AG08396 (cell line): ENCODE data around the gene MAS1L.

Source experiments
- DNase-seq: peaks from one replicate; pipeline ENCODE4 v3.0.0; 2012; ENCODE audit warnings: low spot score, mixed read lengths

The MAS1L gene

DNA sequence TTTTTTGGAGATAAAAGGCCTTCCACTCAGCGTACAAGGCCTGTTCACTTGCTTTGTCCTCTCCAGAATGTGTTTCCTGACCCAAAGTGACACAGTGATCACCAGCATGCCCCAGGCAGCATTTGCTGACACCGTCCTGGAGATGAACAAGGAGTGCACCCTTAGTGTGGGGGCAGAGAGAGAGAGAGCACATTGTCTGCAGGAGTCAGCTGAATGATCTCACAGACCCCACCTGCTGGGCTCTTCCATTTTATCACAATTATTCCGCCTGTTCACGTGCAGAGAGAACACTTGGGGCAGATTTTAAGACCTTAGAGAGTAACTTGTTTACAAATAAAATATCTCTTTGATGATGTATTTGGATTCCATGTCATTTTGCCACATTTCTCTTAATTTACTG, 22.4 kb upstream of the MAS1L start:
- no peak for DNase-seq

GRCh38 chr6:29509711-29510110, 22.0 kb upstream of the MAS1L start:
- DNase-seq: no peak

DNA sequence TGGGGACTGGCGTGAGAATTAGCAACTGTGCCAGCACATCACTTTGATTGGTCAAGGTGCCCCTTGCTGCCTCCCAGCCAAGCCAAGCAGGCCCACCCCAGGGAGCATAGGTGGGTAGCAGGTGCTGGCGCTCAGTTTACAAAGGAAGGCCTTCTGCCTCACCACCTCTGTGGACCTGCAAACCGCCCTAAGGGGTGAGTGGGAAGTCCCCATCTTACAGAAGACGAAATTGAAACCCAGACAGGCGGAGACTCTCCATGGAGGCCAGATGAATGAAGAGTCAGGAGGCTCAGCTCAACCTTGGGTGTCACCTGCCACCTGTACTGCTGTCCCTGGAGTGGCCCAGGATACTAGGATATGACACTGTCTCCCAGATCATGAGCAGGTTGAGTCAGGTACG, 21.5 kb upstream of the MAS1L start:
- no peak for DNase-seq

DNA sequence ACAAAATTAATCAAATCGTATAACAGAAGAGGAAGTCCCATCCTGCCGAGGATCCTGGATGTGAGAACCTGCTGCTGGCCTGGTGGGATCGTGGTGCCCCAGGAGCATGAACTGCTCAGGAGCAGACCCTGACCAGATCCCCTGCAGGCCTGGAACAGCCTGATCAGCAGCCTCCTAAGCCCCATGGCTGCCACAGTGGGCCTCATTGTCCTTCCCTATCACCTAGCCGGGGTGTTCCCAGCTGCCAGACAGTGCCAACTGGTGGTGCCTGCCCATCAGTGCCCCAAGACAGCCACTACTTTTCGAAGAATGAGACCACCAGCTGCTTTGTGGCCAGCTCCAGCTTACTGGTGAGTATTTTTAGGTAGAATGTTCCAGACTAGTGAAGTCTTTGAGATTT, 19.6 kb upstream of the MAS1L start:
- no peak for DNase-seq

DNA sequence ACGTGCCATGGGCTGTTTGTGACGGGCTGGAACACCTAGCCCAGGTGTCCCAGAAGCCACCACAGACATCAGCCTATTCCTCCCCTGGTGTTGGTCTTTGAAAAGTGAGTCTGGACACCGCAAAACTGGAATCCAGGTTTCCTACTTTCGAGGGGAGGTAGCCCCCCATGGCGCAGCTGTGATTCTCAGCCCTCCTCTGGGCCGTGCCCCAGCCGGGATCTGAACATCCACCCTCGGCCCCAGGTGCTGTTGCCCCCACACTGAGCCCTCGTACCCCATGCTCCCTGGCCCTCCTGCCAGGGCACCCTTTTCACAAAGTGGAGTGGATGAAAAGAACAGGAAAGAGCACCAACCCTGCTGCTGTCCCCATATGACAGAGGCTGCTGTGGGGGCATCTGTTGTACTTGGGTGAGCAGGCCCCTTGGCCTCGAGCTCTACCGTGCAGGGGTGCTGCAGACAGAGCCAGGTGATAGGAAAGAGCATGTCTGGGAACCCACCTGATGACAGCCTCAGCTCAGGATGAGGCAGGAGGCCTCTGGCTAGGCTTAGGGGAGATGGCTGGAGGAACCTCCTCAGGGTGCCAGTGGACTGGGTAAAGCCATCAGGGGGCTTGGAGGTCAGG, 18.8 kb upstream of the MAS1L start:
- no peak for DNase-seq

GRCh38 chr6:29505808-29506207, 18.1 kb upstream of the MAS1L start:
- no peak for DNase-seq

DNA sequence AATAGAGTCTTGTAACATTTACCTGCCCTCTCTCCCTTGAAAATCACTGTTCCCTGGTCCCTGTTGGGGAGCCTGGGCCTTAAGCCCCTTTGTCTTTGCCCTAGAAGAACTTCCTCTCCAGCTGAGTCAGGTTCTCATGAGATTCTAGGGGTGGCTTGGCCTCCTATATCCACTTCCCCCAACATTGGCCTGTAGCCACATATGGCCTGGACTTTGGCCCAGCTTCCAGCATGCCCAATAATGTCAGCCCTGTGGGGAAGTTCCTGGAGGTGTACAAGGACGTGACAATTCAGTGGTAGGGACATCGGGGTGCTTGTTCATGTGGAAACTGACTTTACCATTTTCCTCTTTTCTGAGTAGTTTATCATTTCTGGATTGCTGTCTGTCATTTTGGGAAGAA, 17.2 kb upstream of the MAS1L start:
- DNase-seq: no peak

- no peak for DNase-seq
Observed at GRCh38 chr6:29502597-29502996, 14.8 kb upstream of the MAS1L start.

- no peak for DNase-seq
Observed at GRCh38 chr6:29502181-29502580, 14.4 kb upstream of the MAS1L start.

GRCh38 chr6:29501106-29501505, 13.3 kb upstream of the MAS1L start:
- no peak for DNase-seq

- no peak for DNase-seq
Observed at GRCh38 chr6:29500594-29500993, 12.8 kb upstream of the MAS1L start.

DNA sequence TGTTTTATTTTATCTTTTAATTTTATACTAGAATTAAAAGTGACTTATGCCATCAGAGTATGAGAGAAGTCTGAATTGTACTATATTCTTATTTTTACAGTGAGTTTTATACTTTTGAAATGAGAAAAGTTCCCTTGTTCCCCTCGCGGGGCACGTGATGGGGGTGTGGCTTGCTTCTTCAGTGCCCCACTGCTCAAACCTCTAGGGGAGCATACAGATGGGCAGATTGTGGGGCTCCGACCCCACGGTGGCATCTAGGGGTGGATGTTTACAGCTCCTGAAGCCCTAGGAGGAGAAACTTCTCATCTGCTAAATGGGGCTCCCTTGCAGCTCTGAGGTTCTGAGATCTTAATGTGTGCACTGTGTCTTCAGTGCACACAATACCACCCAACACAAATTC, 11.9 kb upstream of the MAS1L start:
- no peak for DNase-seq

DNA sequence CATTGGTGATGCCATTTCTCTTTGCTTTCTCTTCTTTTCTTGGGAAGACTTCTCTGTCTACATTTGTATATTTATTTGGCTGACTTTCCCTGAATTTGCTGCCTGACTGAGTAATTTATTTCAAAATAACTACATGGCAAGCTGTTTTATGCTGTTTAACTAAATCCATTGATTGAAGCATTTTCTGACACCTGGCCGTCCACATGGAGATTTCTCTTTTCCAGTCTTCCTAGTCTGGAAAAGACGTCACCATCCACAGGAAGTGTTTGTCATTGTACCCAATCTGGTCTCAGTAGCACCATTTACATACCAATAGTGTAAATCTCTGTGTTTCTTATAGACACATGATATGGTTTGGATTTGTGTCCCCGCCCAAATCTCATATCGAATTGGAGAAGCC, 9.2 kb upstream of the MAS1L start:
- DNase-seq: no peak

- DNase-seq: no peak
Observed at GRCh38 chr6:29495571-29495970, 7.8 kb upstream of the MAS1L start.

DNA sequence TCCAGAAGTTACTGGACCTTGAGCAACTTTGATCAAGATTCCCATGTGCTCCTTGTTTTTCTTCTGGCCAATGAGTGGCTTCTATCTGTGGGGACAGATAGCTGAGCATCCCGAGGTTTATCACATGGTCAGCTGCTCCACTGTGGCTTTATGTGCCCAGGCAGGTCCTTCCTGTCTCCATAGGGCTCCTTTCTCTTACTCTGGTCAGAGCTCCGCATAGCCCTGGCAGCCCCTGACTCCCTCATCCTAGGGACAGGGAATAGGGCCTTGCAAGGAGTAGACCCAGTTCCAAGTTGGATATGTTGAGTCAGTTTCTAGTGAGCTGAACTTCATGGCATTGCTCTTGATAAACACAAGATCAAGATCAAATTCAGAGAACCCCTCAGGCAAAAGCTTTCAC, 6.4 kb upstream of the MAS1L start:
- DNase-seq: no peak

DNA sequence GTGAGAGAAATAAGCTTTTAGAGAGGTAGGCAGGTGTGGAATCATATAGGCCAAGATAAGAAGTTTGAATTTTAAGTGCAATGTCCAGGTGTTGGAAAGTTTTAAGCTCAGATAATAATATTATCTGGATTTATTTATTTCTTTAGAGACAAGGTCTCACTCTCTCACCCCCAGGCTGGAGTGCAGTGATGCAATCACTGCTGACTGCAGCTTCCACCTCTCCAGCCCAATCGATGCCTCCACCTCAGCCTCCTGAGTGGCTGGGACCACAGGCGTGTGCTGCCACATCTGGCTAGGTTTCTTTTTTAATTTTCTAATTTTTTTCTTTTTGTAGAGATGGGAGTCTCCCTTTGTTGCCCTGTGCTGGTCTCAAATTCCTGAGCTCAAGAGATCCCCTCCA, 5.5 kb upstream of the MAS1L start:
- no peak for DNase-seq

- no peak for DNase-seq
Observed at GRCh38 chr6:29491574-29491973, 3.8 kb upstream of the MAS1L start.

GRCh38 chr6:29490552-29490951, 2.8 kb upstream of the MAS1L start:
- no peak for DNase-seq

DNA sequence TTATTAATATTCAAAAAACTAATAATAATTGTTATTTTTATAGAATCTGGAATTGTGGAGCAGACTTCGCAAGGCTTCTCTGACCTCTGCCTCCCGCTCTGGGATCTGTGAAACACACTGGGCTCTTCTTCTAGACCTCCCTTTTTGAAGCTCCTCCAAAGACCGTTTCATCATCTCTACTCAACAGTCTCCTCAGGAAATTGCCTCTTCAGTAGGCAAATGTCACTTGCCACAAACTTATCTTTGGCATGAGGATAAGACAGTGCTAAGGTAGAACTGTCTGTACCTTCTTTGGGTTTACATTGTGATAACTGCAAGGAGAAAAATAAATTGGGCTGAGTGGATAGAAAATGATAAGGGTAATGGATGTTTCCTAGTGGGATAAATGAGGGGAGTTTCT, 2.3 kb upstream of the MAS1L start:
- no peak for DNase-seq

DNA sequence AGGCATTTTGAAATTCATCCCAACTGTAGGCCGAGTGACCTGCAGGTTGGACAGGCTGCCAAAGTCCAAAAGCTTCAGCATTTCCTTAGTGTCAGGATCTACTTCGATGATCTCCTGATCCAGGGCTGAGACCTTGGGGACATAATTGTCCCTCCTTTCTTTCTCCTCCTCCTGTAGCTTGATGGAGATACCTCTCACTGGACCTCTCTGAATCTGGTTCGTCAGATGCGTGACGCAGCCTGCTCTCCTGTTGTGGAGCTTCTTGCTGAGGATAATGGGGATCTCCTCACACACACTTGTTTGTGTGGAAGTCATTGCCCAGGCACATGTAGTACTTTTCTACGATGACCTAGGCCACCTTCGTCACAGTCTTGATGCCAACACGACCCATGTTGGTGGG, 1.5 kb upstream of the MAS1L start:
- no peak for DNase-seq

DNA sequence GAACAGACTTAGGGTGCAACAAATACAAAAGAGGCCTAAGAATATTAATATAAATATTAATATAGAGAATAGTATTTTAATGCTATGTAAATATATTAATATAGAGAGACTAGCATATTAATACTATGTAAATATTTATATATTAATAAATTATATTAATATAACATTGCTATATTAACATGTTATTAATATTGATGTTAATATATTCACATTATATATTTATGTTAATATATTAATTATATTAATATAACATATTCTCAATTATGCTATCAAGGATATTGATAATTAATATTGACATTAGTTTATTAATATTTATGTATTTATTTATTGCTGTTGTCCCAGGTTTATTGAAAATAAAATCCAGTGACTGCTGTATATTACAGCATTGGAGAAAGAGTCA, 1.1 kb upstream of the MAS1L start:
- DNase-seq: no peak

DNA sequence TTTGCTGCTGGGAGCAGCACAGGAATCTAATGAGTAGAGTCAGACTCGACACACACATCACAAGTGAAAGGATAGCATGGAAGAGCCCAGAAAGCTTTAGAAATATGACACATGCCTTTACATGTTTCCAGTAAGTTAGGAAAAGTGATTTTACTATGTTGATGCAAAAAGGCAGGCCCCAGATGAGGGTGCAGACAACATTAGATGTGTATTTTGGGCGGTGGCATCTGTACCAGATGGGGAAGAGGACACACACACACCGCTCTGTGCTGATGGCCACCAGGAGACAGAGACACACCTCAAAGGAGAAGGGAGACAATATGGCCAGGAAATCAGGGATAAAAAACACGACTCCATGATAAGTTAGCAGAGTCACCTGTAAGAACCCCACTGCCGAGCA, 625 bp downstream of the MAS1L start:
- no peak for DNase-seq

DNA sequence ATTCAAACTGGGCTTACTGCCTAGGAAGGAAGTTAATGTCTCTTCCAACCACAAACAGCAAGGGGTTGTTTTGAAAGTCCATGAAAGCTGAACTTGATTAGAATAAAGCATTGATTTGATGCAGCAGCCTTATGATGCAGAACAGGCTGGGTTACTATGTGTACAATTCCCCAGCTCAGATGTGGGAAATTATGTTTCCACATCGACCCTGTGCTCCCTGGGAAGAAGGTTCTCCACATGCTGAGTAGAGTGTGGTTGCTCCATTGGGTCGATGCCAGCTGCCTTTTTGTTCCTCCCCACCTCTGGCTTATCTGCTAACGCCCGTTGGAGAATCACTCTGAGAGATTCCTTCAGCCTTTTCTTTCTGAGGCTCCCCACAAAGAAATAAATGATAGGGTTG, 1.2 kb downstream of the MAS1L start:
- no peak for DNase-seq

- no peak for DNase-seq
Observed at GRCh38 chr6:29483735-29484134, 4.0 kb downstream of the MAS1L start.

DNA sequence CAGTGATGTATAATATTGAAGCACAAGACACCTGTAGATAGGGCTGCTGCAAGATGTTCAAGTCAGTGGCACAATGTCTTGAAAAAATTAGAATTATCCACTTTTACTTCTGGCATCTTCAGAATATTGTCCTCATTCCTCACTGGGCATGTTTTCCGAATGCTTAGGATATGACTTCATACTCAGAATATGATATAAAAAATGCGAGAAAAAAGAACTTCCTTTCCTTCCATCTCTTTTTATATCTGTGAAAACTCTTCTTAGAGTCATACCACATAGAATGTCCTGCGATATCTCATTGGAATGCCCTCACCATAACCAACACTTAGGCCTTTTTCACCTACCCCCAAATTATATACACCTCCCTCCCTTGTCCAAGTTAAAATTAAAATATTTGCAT, 4.6 kb downstream of the MAS1L start:
- DNase-seq: no peak
